MG63 (cell line): Measurements from ENCODE around the gene CGB8. TPM values are rescaled to one million over a fixed set of nuclear protein-coding genes. Genes with fewer than 3 reads are reported as not detected.
"Not testable (repeated sequence)": the region's sequence is repeated elsewhere in the genome, so short reads cannot be mapped to it uniquely, and the experiment has no call there.

Source experiments
- DNase-seq: peaks from one replicate; pipeline ENCODE4 v3.0.0-alpha.2; 2020
- H3K27me3 ChIP-seq: fragments of 250-450 bp; sonication (Bioruptor Pico); 2 replicates; pipeline ENCODE4 v1.5.1; 2020; ENCODE audit warnings: mild to moderate bottlenecking, moderate library complexity
- H3K36me3 ChIP-seq: fragments of 250-450 bp; sonication (Bioruptor Pico); 2 replicates; pipeline ENCODE4 v1.5.1; 2020; ENCODE audit warnings: mild to moderate bottlenecking, moderate library complexity
- H3K4me3 ChIP-seq: fragments of 250-450 bp; sonication (Bioruptor Pico); 2 replicates; pipeline ENCODE4 v1.5.1; 2020; ENCODE audit warnings: mild to moderate bottlenecking, moderate library complexity
- H3K9me3 ChIP-seq: fragments of 250-450 bp; sonication (Bioruptor Pico); 2 replicates; pipeline ENCODE4 v1.5.1; 2020; ENCODE audit warnings: mild to moderate bottlenecking, moderate library complexity
- total RNA-seq: library from RNA; depleted of rRNA; stranded (reverse); fragments of >200 nt; shearing (Covaris generic); gene quantifications from 2 replicates; pipeline ENCODE4 v1.2.3, GENCODE V29; 2014; ENCODE audit warnings: low replicate concordance

CGB8 gene
- total RNA-seq, 1 experiment from 2014 or later, result not detected

GRCh38 chr19:49043548-49043947 lies 5.4 kb downstream of the CGB8 start, which contains the start of gene CGB5:
Gene CGB5 (plus strand): TSS chr19:49043848. CDS start chr19:49044210, 362 bp downstream.
- H3K36me3 ChIP-seq, H3K4me3 ChIP-seq, DNase-seq, H3K9me3 ChIP-seq, H3K27me3 ChIP-seq: not testable (repeated sequence)

DNA sequence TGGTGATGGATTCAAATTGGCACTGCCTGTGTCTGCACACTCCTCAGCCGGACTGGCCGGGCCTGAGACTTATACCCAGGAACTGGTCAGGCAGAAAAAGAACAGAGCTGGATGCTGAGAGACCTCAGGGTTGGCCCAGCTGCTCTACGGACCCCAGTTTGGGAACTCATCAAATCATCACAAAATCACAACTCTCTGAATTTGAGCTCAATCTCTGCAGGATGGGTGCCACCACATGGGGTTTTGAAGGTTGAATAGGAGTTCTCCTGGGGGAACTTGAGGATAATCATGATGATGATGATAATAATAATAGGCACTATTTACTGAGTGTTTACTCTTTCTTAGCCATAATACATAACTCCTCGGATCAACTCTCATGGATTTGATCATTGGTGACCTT lies 6.2 kb downstream of the CGB8 start:
- not testable (repeated sequence) for H3K9me3 ChIP-seq, H3K27me3 ChIP-seq, H3K4me3 ChIP-seq, H3K36me3 ChIP-seq, DNase-seq

DNA sequence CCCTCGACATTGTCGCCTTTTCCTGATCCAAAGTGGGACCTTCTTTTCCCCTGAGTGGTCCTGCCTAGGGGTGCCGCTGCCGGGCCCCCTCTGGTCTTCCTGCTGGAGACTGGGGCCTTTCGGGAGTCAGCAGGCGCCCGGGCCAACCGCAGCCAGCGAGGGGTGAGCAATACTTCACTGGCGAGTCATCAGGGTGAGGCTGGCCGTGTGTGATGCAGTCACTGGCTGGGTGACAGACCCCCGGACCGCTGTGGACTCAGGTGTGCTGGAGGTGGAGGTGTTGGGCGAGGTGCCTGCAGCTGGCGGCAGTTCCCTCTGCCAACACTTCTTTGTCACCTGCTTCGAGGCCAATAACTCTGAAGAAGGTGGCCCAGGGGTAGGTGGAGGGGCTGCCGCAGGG lies 6.7 kb downstream of the CGB8 start:
- Histone ChIP-seq H3K36me3 (no peaks in the 10 kb centered on the region), H3K4me3 (no peak overlapping the region), H3K9me3 (no peaks in the 10 kb centered on the region), H3K27me3 (no peaks in the 10 kb centered on the region)
- DNase-seq, result peak; percentile 43

- H3K36me3 ChIP-seq, H3K4me3 ChIP-seq, H3K9me3 ChIP-seq, H3K27me3 ChIP-seq, DNase-seq: not testable (repeated sequence)
Measured at GRCh38 chr19:49039736-49040135, 9.2 kb downstream of the CGB8 start.

DNA sequence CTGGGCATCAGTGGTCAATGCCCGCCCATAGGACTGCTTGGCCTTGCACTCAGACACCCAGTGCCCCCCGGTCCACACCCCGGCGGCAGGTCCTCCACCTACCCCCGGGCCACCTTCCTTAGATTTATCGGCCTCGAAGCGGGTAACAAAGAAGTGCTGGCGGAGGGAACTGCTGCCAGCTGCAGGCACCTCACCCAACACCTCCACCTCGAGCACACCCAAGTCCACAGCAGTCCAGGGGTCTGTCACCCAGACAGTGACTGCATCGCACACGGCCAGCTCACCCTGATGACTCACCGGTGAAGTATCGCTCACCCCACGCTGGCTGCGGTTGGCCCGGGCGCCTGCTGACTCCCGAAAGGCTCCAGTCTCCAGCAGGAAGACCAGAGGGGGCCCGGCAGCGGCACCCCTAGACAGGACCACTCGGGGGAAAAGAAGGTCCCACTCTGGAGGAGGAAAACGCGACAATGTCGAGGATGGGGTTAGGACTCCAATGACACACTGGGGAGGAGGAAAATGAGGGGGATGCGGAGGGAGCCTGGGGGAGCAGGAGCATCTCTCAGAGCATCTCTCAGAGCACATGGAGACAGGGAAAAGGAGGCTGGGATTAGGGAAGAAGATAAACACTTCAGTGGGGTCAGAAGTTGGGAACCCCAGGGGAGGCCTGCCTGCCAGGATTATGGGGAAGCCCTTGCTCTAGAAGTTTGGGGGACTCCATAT lies 10.2 kb downstream of the CGB8 start:
- H3K4me3 ChIP-seq, result not testable (repeated sequence)
- peak; percentile 81 for DNase-seq

DNA sequence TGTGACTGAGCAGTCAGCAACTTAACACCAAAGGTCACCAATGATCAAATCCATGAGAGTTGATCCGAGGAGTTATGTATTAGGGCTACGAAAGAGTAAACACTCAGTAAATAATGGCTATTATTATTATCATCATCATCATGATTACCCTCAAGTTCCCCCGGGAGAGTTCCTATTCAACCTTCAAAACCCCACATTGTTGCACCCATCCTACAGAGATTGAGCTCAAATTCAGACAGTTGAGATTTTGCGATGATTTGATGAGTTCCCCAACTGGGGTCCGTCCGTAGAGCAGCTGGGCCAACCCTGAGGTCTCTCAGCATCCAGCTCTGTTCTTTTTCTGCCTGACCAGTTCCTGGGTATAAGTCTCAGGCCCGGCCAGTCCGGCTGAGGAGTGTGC lies 10.8 kb downstream of the CGB8 start:
- H3K36me3 ChIP-seq, H3K27me3 ChIP-seq: not testable (repeated sequence)

More for the DNA sequence above, 10.2 kb downstream of the CGB8 start:
- H3K36me3 ChIP-seq, H3K27me3 ChIP-seq, H3K9me3 ChIP-seq: not testable (repeated sequence)

DNA sequence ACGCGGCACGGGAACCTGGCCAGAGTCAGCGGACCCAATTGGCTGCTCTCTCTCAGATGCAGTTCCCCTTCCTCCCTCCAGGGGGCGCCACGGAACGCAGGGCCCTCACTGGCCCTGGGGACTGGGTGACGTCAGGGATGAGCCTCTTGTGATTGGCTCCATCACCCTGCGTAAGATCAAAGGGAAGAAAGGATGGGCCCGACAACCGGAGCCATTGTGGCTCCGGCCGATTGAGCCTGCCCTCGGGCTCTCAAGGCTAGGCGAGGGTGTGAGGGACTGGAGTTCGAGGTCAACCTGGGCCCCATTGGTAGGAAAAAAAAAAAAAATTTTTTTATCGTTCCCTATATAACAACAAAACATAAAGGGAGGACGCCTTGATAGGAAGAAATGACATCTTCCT lies 12.1 kb downstream of the CGB8 start, which contains the start of gene CGB1:
CGB1 (minus strand) TSS at position 81 of the 400 bp plus-strand sequence. CDS start 184 bp downstream, outside the sequence.
- not testable (repeated sequence) for H3K36me3 ChIP-seq, H3K4me3 ChIP-seq, H3K27me3 ChIP-seq, H3K9me3 ChIP-seq
- peak; percentile 48 for DNase-seq

More for the DNA sequence above, 10.8 kb downstream of the CGB8 start:
- not testable (repeated sequence) for DNase-seq, H3K4me3 ChIP-seq, H3K9me3 ChIP-seq

DNA sequence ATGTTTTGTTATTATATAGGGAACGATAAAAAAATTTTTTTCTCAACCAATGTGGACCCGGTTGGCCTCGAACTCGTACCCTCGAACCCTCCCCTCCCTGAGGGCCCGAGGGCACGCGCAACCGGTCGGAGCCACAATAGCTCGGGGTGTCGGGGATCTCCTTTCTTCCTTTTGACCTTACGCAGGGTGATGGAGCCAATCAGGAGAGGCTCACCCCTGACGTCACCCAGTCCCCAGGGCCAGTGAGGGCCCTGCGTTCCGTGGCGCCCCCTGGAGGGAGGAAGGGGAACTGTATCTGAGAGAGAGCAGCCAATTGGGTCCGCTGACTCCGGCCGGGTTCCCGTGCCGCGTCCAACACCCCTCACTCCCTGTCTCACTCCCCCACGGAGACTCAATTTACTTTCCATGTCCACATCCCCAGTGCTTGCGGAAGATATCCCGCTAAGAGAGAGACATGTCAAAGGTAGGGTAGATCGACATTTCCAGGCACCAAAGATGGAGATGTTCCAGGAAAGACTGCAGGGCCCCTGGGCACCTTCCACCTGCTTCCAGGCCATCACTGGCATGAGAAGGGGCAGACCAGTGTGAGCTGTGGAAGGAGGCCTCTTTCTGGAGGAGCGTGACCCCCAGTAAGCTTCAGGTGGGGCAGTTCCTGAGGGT lies 17.1 kb downstream of the CGB8 start, which contains the start of gene CGB2:
CGB2 (plus strand) TSS at position 249 of the 660 bp plus-strand sequence; CDS start at position 455, 206 bp downstream.
- not testable (repeated sequence) for H3K4me3 ChIP-seq, H3K36me3 ChIP-seq, H3K9me3 ChIP-seq, H3K27me3 ChIP-seq
- peak; percentile 59 for DNase-seq

DNA sequence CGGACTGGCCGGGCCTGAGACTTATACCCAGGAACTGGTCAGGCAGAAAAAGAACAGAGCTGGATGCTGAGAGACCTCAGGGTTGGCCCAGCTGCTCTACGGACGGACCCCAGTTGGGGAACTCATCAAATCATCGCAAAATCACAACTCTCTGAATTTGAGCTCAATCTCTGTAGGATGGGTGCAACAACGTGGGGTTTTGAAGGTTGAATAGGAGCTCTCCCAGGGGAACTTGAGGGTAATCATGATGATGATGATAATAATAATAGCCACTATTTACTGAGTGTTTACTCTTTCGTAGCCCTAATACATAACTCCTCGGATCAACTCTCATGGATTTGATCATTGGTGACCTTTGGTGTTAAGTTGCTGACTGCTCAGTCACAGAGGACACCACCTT lies 18.6 kb downstream of the CGB8 start:
- H3K36me3 ChIP-seq, H3K9me3 ChIP-seq, H3K27me3 ChIP-seq, DNase-seq, H3K4me3 ChIP-seq: not testable (repeated sequence)

DNA sequence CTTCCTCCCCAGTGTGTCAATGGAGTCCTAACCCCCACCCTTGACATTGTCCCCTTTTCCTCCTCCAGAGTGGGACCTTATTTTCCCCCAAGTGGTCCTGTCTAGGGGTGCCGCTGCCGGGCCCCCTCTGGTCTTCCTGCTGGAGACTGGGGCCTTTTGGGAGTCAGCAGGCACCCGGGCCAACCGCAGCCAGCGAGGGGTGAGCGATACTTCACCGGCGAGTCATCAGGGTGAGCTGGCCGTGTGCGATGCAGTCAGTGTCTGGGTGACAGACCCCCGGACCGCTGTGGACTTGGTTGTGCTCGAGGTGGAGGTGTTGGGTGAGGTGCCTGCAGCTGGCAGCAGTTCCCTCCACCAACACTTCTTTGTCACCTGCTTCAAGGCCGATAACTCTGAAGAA lies 19.2 kb downstream of the CGB8 start:
- H3K36me3 ChIP-seq, H3K27me3 ChIP-seq, H3K9me3 ChIP-seq, H3K4me3 ChIP-seq: not testable (repeated sequence)
- peak; percentile 55 for DNase-seq

DNA sequence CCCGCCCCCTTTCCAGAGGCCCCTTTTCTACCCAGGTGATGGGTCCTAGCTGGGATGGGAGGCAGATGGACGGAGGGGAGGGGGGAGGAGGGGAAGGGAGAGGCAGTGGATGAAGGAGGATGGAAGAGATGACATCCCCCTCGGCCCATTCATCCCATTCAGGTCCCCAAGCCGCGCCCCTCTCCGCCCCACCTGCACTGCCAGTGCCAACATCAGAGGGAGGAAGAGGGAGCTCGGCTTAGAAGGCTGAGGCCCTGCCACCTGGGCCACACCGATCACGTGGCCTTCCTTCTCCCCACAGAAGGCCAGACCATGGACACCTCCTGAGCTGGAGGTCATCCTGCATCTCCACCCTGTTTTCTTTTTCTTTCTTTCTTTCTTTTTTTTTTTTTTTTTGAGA lies 20.2 kb downstream of the CGB8 start:
- H3K9me3 ChIP-seq, H3K4me3 ChIP-seq, DNase-seq, H3K27me3 ChIP-seq, H3K36me3 ChIP-seq: not testable (repeated sequence)

- not testable (repeated sequence) for H3K9me3 ChIP-seq, H3K36me3 ChIP-seq, H3K27me3 ChIP-seq, H3K4me3 ChIP-seq
- DNase-seq, result peak; percentile 60
Measured at GRCh38 chr19:49025599-49025998, 23.3 kb downstream of the CGB8 start.

- not testable (repeated sequence) for H3K9me3 ChIP-seq, H3K27me3 ChIP-seq, H3K4me3 ChIP-seq, H3K36me3 ChIP-seq, DNase-seq
Measured at GRCh38 chr19:49025088-49025487, 23.8 kb downstream of the CGB8 start.

GRCh38 chr19:49024233-49024632 lies 24.7 kb downstream of the CGB8 start, which contains the start of gene CGB3:
Gene CGB3 (minus strand): TSS chr19:49024333. CDS start chr19:49023971, 362 bp downstream.
- not testable (repeated sequence) for H3K9me3 ChIP-seq, H3K4me3 ChIP-seq, DNase-seq, H3K36me3 ChIP-seq, H3K27me3 ChIP-seq

- DNase-seq, result no peak
- peaks cover 11% of the 10 kb centered on the region for H3K27me3 ChIP-seq
- H3K9me3 ChIP-seq, result no peaks in the 10 kb centered on the region
- no peak overlapping the region for H3K4me3 ChIP-seq
- H3K36me3 ChIP-seq, result no peaks in the 10 kb centered on the region
Measured at GRCh38 chr19:49022116-49022515, 26.8 kb downstream of the CGB8 start.

- Histone ChIP-seq H3K27me3 (peaks cover 11% of the 10 kb centered on the region), H3K36me3 (no peaks in the 10 kb centered on the region)
- DNase-seq, result peak; percentile 41
Measured at GRCh38 chr19:49020931-49021895, 27.7 kb downstream of the CGB8 start.

GRCh38 chr19:49020342-49020741 lies 28.6 kb downstream of the CGB8 start:
- Histone ChIP-seq H3K36me3 (peaks cover 6% of the 10 kb centered on the region), H3K4me3 (no peak overlapping the region), H3K9me3 (no peaks in the 10 kb centered on the region), H3K27me3 (peaks cover 11% of the 10 kb centered on the region)
- no peak for DNase-seq

More at GRCh38 chr19:49020931-49021895, 27.7 kb downstream of the CGB8 start:
- H3K9me3 ChIP-seq, result no peaks in the 10 kb centered on the region
- H3K4me3 ChIP-seq, result no peak overlapping the region
